H1 (cell line): Measurements from ENCODE around the gene STT3B. TPM values are rescaled to one million over a fixed set of nuclear protein-coding genes. Genes with fewer than 3 reads are reported as not detected.

ENCODE experiments used
- EP300 ChIP-seq, 2 experiments: IDR thresholded peaks; 1 replicate in 1 of 2; 2 replicates in 1 of 2; pipeline ENCODE4 v1.6.1; 2011 to 2012; ENCODE audit warnings: low read depth in 2 of 2, low read length in 2 of 2, mild to moderate bottlenecking in 2 of 2, borderline replicate concordance in 1 of 2, inconsistent platforms in 1 of 2, moderate library complexity in 1 of 2
- HDAC6 ChIP-seq: IDR thresholded peaks from one replicate; pipeline ENCODE4 v1.7.1; 2012; ENCODE audit warnings: low read depth, mild to moderate bottlenecking, inconsistent platforms, low read length, moderate library complexity
- MAX ChIP-seq: IDR thresholded peaks from 2 replicates; pipeline ENCODE4 v1.6.1; 2012; ENCODE audit warnings: inconsistent platforms
- YY1 ChIP-seq: IDR thresholded peaks from 2 replicates; pipeline ENCODE4 v1.6.1; 2011; ENCODE audit warnings: low read depth, mild to moderate bottlenecking, low read length
- polyA plus RNA-seq, 7 experiments: library from polyadenylated mRNA; depleted of rRNA in 3 of 7; stranded (reverse) in 5 of 7; unstranded in 2 of 7; fragments of >200 nt in 5 of 7; fragments of 200-250 nt in 2 of 7; gene quantifications; 1 replicate in 5 of 7; 2 replicates in 1 of 7; 4 replicates in 1 of 7; pipeline versions ENCODE4 v1.2.1 to v1.2.3, GENCODE V29; 2011 to 2013; ENCODE audit warnings: missing spikeins in 2 of 7, mixed read lengths in 2 of 7
- total RNA-seq: library from RNA; stranded (reverse); fragmentation: NEBNext Ultra II Directional; extraction: Animal tissue kit (Norgen Biotek cat#: 25700); gene quantifications from 2 replicates; pipeline ENCODE4 v1.2.1, GENCODE V29; 2021

The STT3B gene
- total and polyA plus RNA-seq, 2 of the 8 experiments (the other 6 are each of a cell fraction or from before 2014, with no cell fraction given) = 43.5 to 134 TPM

- TF ChIP-seq MAX = no peak
- no peak for TF ChIP-seq EP300 (IDR thresholded peaks at IDR 0.05; ENCODE audit: borderline replicate concordance in 1 of 2, low read depth in 2 of 2, low read length in 2 of 2)
- no peak for TF ChIP-seq YY1
- TF ChIP-seq HDAC6 = no peak
These were observed 10.7 kb downstream of the STT3B start (continued) for GRCh38 chr3:31543375-31543774.
